Measurements from ENCODE around the gene SNX9.
"Not testable (repeated sequence)": the region's sequence is repeated elsewhere in the genome, so short reads cannot be mapped to it uniquely, and the experiment has no call there.

The SNX9 gene

GRCh38 chr6:157961153-157961831, 138.2 kb downstream of the SNX9 start:
- no peak for DNase-seq

- no peak for DNase-seq
These were observed 139.0 kb downstream of the SNX9 start for GRCh38 chr6:157961832-157962575.

DNA sequence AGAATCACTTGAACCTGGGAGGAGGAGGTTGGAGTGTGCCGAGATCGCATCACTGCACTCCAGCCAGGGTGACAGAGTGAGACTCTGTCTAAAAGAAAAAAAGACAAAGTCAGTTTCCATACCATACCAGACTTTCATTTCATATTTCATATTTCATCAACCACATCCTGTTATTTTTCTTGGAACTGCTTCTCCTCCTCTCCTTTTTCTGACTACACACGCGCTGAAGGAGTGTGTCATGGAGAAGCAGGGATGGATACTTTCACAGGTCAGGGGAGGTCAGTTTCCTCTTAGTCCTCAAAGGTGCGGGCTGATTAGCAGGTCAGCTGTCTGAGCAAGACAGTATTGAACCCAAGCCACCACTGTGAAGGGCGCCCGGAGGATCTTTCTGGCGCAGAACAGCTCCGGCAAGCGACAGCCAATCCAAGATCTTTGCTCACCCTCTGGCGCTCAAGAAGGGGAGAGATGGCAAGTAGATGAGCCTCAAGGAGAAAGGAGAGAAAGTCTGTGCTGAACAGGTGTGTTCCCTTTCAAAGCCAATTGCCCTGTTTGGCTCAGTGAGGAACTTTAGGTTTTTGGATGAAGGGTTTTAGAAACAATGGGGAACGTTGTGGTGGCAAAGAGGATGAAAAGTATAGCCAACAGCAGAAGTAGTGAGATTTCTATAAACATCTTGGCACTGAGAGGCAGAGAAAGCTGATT, 139.7 kb downstream of the SNX9 start:
- no peak for DNase-seq

DNA sequence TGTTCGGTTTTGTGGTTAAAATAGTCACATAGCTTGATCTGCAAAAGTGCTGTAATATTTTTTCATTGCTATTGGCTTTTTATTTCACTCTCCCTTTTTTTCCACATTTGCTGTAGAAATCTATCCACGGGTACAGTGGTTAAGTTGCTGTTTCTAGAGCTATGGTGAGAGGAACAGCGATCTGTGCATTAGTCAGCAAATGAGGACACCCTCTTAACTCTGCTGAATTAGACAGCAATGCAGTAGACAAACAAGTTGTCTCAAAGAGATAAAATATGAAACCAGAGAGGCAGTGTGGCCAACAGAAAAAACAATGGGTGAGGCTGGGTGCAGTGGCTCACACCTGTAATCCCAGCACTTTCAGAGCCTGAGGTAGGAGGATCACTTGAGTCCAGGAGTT, 141.1 kb downstream of the SNX9 start:
- no peak for DNase-seq

DNA sequence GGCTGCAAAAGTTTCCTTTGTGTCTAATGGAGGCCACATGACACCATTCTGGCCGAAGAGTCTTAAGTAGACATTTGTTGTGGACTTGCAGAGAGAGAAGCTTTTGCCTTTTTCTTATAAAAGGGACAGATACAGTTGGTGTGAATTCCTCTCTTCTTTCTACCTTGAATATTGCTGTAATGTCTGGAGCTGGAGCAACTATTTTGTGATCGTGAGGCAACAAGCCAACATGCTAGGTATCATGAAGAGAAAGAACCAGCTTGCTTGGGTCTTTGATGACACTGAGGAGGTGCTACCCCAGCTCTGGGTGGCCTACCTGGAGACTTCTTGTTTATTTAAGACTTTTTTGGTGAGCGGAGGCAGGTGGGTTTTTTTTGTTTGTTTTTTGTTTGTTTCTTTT, 142.3 kb downstream of the SNX9 start:
- no peak for DNase-seq

GRCh38 chr6:157966589-157966977, 143.5 kb downstream of the SNX9 start:
- no peak for DNase-seq

DNA sequence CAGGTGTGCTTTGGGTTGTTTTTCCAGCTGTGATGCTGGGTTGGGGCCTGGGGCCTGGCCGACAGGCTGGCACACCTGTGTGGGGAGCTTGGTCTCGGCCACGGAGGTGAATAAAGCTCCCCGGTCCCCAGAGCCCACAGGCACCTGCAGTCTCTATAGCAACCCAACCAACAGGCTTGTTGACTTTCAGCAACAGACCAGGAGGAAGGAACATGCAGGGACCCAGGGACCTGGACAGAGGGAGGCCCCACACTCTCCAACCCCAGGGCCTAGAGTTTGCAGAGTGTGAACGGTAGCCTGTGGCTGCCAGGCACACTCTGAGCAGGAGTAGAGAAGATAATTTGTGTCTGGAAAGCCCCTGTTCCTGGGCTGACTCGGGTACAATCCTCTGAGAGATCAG, 144.0 kb downstream of the SNX9 start:
- no peak for DNase-seq

- no peak for DNase-seq
These were observed 144.4 kb downstream of the SNX9 start for GRCh38 chr6:157967486-157967885.

GRCh38 chr6:157972177-157972576, 149.1 kb downstream of the SNX9 start:
- not testable (repeated sequence) for DNase-seq

DNA sequence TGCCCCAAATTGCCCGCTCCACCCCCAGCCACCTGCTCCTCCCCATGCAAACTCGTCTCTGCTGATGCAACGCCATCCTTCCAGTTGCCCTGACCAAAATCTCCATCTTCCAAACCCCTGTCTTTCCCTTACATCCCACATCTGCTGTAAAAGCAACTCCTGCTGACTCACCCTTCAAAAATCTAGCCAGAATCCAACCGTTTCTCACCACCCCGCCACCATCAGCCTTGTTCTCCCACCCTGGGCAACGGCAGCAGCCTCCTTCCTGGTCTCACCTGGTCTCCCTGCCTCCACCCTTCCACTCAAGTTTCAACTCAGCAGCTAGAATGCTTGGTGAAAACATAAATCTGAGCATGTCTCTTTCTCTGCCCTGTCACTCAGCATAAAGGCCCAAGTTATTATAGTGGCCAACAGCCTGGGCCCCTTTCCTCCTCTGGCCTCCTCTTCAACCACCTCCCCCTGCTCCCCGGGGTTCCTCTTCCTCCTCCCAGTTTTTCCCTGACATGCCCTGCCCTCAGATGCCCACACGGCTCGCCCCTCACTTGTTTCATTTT, 151.4 kb downstream of the SNX9 start:
- no peak for DNase-seq

GRCh38 chr6:157974967-157975366, 151.9 kb downstream of the SNX9 start:
- no peak for DNase-seq

DNA sequence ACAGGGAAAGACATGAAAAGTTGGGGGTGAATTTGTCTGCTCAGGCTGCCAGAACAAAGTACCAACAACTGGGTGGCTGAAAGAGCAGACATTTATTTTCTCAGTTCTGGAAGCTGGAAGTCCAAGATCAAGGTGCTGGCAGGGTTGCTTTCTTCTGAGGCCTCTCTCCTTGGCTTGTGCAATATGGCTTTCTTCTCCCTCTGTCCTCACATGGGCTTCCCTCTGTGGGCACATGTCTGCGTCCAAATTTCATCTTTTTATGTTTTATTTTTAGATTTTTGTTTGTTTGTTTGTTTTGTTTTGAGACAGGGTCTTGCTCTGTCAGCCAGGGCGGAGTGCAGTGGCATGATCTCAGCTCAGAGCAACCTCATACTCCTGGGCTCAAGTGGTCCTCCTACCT, 152.4 kb downstream of the SNX9 start:
- no peak for DNase-seq

GRCh38 chr6:157976345-157977175, 153.5 kb downstream of the SNX9 start:
- DNase-seq: no peak

DNA sequence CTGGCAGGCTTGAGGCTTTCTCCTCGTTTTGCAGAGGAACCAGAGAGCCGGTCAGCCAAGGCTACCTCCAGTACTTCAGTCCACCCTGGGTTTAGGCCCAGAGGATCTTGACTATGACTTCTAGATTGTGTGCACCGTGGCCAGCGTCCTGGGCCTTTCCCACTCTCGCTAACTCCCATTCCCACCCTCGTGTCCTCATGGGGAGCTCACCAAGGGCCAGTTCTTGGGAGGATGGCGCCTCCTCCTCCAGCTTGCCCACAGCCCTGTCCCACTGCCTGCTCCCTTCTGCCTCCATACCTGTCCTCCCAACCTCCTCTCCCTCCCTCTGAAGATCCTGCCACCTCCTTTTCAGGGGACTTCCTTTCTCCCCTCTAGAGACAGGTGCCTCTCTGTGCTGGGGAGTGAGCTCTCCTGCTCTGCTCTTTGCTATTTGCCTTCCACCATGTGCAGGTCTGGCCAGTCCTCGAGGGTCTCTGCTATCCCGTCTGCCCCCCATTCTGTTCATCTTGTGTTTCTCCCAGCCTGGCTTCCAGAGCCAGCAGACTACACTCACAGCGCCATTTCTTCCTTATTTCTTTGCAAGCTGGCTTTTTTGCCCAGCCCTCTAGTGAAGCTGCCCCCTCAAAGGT, 154.2 kb downstream of the SNX9 start:
- no peak for DNase-seq

GRCh38 chr6:157978021-157978783, 155.2 kb downstream of the SNX9 start:
- no peak for DNase-seq

DNA sequence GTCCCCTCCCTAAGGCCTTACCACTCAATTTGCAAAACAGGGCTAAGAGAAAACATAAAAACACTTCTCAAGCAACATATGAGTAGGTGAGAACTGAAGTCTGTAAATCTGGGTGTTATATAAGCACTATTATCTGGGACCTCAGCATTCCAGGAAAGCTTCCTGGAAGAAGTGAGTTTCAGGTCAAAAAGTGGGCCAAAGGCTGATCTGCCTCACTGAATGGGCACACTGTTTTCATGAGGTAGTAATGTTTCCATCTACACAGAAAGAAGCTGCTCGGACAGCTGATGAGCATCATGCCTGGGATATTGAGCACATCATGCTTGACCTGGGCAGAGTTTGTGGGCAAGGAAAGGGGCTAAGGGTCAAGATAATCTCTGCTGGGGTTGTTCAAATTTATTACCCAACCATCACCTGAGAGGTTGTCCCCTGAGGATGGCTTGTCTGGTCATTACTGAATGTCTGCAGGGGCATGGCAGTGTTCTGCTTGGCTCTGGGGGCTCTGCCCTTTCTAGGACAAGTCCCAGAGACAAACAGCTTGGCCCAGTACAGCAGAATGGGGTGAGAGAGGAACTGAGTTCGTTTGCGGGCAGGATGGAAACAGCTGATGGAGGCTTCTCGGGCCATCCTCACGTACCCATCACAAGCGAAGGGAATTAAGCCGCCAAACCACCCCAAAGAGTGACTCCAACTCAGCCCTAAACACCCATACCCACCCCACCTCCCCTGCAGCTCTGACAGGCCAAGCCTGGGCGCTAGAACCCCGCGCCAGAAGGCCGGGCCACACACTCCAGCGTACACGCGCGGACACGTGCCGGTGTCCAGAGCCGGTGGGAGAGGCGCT, 157.5 kb downstream of the SNX9 start:
- DNase-seq: no peak

GRCh38 chr6:157981132-157981394, 158.0 kb downstream of the SNX9 start:
- DNase-seq: no peak

DNA sequence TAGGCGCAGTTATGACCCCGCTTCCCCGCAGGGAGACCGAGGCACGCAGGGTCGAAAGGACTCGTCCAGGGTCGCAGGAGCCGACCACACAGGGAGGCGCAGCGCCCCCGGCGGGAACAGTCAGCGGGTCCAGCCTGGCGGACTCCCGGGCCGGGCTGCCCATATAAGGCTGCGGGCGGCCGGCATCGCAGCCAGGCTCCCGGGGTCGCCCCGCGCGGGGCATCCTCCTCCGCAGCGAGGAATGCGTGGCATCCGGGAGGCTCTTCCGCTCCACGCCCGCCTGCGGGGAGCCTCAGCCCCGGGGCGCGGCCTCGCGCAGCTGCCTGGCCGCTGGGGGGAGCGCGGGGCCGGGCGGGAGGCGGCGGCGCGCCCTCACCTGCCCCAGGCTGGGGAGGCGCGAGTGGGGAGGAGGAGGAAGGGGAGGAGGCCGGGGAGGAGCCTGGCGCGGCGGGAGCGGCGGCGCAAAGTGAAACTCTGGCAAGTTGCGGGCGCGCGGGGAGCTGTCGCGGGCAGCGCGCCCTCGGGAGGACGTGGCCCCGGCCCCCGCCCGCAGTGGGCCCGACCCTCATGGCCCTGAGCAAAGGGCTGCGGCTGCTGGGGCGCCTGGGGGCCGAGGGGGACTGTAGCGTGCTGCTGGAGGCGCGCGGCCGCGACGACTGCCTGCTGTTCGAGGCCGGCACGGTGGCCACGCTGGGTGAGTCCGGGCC, 158.5 kb downstream of the SNX9 start, which contains the start of gene SYNJ2:
SYNJ2 (plus strand) TSS at position 469 of the 707 bp plus-strand sequence; CDS start at position 568, 99 bp downstream.
- DNase-seq: peak; percentile 81

- peak; percentile 30 for DNase-seq
These were observed 159.1 kb downstream of the SNX9 start for GRCh38 chr6:157982102-157982562.
